NK-92 (cell line): ENCODE data around the gene TENT4A.
"Not testable (repeated sequence)": the region's sequence is repeated elsewhere in the genome, so short reads cannot be mapped to it uniquely, and the experiment has no call there.

Experiments
- DNase-seq: peaks from one replicate; lab custom pipeline; 2025; ENCODE audit not compliant: unreplicated experiment; lab: John Stamatoyannopoulos, UW

TENT4A gene

DNA sequence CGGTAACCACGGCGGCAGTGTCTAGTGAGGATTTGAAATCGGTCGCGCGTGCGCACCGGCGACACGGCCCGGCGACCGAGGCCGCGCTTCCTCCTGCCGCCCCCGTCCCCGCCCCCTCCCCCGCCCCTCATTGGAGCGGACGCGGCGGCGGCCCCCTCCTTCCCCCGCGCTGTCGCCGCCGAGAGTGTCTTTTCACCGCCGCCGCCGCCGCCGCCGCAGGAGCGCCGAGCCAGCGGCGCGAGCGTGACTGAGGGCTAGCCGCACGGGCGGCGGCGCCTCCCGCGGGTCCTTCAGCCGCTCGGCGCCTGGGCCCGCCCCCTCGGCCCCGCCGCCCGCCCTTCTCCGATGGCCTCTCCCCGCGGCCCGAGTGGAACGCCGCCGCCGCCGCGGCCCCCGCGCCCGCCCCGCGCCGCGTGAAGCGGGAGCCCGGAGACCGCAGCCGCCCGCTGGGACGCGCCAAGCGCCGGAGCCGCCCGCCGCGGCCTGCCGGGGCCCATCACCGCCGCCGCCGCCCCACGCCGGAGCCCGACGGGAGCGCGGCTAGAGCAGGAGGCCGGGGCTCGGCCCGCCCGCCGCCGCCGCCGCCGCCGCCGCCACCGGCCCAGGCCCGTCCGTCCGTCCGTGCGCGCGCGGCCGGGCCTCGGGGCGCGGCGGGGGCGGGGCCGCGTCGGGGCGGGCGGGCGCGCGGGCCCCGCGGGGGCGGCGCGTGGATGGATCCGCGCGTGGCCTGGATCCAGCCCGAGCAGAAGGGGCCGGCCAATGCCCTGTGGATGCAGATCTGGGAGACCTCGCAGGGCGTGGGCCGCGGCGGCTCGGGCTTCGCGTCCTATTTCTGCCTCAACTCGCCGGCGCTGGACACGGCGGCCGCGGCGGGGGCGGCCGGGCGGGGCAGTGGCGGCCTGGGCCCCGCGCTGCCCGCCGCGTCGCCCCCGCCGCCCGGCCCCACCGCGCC is at the start of gene TENT4A:
Gene TENT4A, plus strand, starts transcription at position 159 of the 952 bp plus-strand sequence. Its CDS starts 552 bp downstream, at position 711.
- DNase-seq: peak; percentile 70

- no peak for DNase-seq
These were observed 46.5 kb upstream of the TENT4A start for GRCh38 chr5:6666762-6667161.

DNA sequence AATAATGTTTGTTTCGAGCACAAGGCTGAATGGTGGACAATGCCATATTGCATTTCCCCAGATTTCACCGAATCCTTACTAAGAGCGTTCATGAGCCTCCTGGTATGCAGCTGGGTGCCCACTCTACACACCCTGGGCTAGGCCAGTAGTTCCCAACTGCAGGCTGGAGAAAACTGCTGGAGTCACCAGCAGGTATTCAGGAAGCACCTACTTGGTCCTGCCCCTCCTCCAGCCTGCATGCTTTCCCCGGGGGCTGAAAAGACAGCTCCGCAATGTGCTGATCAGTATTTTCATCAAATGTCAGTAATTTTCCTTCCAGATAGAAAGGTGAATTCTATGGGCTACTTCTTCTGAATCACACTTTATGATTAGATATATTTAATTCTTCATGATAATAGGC is 45.6 kb upstream of the TENT4A start:
- DNase-seq: no peak

DNA sequence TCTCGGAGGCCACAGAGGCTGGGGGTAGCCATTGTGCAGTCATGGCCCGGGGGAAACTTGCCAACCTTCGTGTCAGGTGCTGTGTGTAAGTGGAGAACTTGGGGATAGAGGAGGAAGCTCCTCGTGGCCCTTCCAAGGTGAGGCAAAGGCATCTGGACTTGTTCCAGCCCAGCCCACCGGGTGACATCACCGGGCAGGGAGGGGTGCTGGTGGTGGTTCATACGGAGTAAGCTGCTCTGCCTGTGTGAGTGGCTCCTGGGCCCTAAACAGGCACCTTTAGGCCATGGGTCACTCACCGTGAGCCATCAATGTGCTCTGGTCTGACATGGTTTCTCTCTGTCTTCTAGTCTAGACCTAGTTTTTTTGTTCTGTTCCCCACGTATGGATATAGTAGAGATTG is 44.5 kb upstream of the TENT4A start:
- DNase-seq: not testable (repeated sequence)

DNA sequence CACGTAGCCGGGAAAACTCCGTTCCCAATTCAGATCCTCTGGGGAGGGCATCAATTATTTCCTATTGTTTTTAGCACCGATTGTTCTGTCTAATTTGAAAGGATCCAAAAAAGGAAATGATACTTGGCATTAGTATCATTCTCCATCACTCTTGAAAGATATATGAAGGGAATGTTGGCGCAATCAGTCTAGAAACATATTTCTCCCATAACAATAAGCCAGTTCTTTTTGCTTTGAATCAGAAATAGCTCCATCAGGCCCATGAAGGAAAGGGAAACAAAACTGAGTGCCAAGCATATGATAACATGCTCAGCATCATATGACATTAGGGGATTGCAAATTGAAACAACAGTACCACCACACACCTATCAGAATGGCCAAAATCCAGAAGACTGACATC is 40.2 kb upstream of the TENT4A start:
- no peak for DNase-seq

GRCh38 chr5:6673963-6674362 is 39.3 kb upstream of the TENT4A start:
- no peak for DNase-seq

GRCh38 chr5:6674421-6674820 is 38.8 kb upstream of the TENT4A start:
- DNase-seq: no peak

DNA sequence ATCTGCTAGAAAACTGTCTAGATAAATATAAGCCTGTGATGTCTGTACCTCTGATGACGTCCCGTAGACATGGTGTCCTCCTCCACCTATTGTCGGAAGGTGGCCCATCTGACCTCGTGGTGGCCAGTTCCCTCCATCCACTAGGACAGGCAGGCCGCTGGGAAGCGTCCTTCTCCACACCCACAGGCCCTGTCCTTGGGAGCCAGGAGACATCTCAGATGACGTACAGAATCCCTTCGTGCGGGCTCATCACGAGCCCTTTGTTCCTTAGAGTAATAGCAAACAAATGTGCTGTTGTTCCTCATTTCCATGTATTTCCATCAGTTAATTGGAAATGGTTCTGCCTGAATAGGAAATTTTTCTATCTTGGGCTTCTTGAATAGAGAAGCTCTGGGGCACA is 38.3 kb upstream of the TENT4A start:
- DNase-seq: no peak

GRCh38 chr5:6675784-6676491 is 37.3 kb upstream of the TENT4A start:
- no peak for DNase-seq

DNA sequence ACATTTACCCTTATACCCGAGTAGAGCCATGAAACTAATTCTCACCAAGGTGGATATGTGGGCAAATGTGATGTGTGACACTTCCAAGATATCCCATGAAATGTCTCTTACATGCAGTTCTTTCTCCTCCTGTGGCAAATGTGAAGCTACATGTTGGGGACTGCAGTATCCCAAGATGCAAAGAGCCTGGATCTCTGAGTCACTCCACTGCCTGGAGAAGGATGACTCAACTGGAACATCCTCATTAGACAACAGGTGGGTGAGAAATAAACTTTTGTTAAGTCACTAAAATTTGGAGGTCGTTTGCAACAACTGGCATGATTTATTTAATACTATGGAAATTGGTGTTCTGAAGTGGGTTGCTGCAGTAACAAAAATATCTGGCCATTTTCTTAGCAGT is 36.5 kb upstream of the TENT4A start:
- no peak for DNase-seq

DNA sequence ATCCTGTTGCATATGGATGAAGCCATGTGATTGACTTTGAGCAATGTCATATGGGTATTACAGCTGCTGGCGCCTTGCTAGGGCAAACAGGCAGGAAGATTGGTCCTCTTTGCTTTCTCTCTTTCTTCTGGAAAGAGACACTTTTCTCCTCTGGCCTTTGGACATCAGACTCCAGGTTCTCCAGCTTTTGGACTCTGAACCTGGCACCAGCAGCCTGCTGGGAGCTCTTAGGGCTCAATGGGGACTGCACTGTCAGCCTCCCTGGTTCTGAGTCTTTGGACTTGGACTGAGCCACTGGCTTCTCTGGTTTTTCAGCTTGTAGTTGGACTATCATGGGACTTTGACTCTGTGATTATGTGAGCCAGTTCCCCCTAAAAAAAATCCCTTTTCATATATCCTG is 34.8 kb upstream of the TENT4A start:
- DNase-seq: no peak

DNA sequence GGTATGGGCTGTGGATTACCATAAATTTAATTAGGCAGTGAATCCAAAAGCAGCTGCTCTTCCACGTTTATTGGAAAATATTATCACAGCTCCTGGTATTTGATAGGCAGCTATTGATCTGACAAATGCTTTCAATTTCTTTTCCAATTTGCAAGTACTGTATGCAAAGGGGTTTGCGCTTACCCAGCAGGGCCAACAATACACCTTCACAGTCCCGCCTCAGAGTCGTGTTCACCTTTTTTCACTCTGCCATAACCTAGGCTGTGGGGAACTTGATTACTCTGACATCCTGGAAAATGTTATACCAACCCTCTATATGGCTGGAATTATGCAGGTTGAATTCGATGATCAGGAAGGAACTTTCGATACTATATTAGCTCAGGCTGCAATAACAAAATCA is 32.3 kb upstream of the TENT4A start:
- no peak for DNase-seq

DNA sequence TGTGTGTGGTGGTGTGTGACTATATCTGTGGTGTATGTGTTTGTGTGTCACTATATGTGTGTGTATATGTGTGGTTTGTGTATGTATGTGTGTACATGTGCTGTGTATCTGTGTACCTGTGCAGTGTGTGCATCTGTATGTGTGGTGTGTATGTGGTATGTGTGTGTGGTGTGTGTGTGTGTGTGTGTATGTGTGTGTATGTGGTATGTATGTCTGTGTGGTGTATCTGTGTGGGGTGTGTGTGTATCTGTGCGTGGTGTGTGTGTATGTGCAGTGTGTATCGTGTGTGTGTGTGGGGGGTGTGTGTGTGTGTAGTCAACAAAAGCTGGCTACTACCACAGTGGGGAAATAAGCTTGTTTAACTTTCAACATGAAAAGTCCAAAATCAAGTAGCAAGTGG is 31.6 kb upstream of the TENT4A start:
- no peak for DNase-seq

DNA sequence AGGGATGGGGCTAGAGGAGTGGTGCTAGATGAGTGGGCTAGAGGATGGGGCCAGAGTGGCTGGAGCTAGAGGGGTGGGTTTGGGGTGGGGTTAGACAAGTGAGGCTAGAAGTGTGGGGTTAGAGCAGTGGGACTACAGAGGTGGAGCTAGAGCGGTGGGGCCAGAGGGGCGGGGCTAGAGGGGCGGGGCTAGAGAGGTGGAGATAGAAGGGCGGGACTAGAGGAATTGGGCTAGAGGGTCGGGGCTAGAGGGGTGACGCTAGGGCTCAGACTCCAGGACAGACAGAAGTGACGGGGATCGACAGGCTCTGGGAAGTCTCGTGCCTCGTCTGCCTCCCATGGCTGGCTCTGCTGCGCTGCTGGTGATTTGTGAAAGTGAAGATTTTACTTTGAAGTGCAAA is 31.0 kb upstream of the TENT4A start:
- DNase-seq: no peak

- no peak for DNase-seq
These were observed 30.0 kb upstream of the TENT4A start for GRCh38 chr5:6683241-6683640.

DNA sequence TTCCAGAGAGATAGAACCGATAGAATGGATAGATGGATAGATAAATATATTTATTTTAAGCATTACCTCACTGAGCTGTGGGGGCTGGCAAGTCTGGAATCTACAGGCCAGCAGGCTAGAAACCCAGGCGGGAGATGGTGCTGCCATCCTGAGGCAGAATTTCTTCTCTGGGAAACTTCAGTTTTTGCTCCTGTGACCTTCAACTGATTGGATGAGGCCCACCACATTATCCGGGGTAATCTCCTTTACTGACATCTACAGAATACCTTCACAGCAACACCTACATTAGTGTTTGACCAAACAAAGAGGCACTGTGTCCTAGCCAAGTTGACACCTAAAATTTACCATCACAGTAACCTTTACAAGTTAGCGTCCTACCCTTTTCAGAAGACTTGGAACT is 29.2 kb upstream of the TENT4A start:
- no peak for DNase-seq

DNA sequence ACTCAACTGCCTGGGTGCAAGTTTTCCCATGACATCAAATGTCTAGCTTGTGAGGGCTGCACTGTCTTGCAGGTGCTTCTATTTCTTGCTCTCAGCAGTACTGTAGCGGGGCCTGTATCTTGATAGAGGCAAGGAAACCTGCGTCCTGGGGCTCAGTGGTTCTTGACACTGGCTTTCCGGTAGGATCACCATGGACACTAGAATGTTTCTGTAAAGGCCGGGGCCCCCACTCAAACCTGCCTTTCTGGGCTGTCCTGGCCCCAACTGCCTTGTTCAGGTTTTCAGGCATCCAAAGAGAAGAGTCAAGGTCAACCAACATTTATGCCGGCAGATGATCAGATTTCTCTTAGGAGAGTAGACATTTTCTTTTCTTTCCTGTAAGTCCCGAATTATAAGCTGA is 26.7 kb upstream of the TENT4A start:
- no peak for DNase-seq

- no peak for DNase-seq
These were observed 26.3 kb upstream of the TENT4A start for GRCh38 chr5:6686915-6687409.

DNA sequence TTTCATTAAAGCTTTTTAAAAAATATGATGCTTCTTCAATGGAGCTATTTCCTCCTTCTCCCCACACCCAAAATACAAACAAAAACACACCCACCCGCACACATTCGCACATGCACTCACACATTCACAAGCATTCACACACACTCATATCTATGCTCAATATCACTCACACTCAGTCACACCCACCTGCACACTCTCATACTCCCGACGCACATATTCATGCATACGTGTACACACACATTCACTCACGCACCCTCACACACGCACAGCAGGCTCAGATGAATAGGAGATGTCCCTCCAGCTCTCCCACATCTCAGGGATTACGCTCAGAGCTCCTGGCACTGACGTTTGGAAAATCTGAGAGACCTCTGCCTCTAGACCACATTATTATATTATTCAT is 25.7 kb upstream of the TENT4A start:
- no peak for DNase-seq

DNA sequence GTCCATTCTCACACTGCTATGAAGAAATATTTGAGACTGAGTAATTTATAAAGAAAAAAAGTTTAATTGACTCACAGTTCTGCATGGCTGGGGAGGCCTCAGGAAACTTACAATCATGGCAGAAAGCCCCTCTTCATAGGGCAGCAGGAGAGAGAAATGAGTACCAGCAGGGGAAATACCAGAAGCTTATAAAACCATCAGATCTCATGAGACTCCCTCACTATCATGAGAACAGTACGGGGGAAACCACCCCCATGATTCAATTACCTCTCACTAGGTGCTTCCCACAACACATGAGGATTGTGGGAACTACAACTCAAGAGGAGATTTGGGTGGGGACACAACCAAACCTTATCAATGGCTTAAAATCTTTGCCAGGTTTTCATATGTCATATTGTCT is 20.3 kb upstream of the TENT4A start:
- DNase-seq: no peak

DNA sequence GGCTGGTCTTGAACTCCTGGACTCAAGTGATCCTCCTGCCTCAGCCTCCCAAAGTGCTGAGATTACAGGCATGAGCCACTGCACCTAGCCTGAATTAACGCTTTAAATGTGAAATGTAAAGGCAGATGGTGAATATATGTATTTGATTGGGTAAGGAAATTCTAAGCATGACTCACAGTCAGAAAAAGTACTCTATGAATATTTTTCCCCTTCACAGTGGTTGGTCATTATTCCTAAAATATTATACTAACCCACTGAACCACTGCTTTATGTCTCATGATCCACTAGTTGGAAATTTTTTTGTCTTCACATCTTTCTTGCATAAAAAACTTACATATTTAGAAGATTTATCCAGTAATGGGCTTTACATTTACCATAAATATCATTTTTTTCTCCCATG is 14.5 kb upstream of the TENT4A start:
- DNase-seq: no peak

DNA sequence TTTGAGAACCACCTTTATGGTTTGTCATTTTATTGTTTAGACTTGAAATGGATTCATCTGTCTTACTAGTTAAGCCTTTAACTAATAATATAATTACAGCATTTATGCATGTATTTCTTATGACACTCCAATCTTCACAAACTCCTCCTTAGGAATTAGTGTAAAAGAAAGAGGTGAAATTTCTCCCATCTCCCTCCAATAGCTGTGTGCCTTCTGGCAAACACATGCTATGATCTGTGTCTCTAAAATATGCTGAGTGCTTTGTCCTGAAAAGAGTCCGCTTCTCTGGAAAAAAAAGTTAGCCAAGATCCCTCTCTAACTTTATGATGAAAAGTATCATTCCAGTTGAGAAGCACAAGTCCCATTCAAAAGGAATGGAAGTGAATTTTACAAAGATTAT is 13.9 kb upstream of the TENT4A start:
- no peak for DNase-seq
